Tibial nerve (tissue), 4 donors: ENCODE data around the gene MS4A18. TPM values are rescaled to one million over a fixed set of nuclear protein-coding genes. Genes with fewer than 3 reads are reported as not detected.

ENCODE experiments used
- DNase-seq, 2 donors: peaks; one replicate each; pipeline ENCODE4 v3.0.0-alpha.2; 2019; ENCODE audit warnings: low spot score in 2 of 2
- H3K27ac ChIP-seq, 4 donors: fragments of 200-600 bp; sonication (generic) in 3 of 4; one replicate each; pipeline ENCODE4 v1.5.1; 2017 to 2019; ENCODE audit warnings: mild to moderate bottlenecking in 1 of 4
- H3K27me3 ChIP-seq, 2 donors: fragments of 200-600 bp; sonication (generic) in 1 of 2; one replicate each; pipeline versions ENCODE4 v1.5.1 to v1.6.0; 2017 to 2019
- H3K36me3 ChIP-seq, 3 donors: fragments of 200-600 bp; sonication (generic); one replicate each; pipeline ENCODE4 v1.5.1; 2018 to 2019
- H3K4me1 ChIP-seq, 4 donors: fragments of 200-600 bp; sonication (generic) in 3 of 4; one replicate each; pipeline ENCODE4 v1.5.1; 2017 to 2019
- H3K4me3 ChIP-seq, 4 donors: fragments of 200-600 bp; sonication (generic) in 3 of 4; one replicate each; pipeline ENCODE4 v1.5.1; 2017 to 2019; ENCODE audit warnings: mild to moderate bottlenecking in 1 of 4, moderate library complexity in 1 of 4
- H3K9me3 ChIP-seq, 4 donors: fragments of 200-600 bp; sonication (generic) in 3 of 4; one replicate each; pipeline ENCODE4 v1.5.1; 2017 to 2019
- CTCF ChIP-seq, 5 experiments: fragments of 200-600 bp in 3 of 5; fragments of 450-650 bp in 2 of 5; sonication (generic) in 3 of 5; IDR thresholded peaks; one replicate each; pipeline ENCODE4 v1.5.1; 2016 to 2019; ENCODE audit warnings: antibody characterized with exemption in 5 of 5, mild to moderate bottlenecking in 3 of 5, moderate library complexity in 2 of 5
- EP300 ChIP-seq, 2 donors: sonication (generic); formaldehyde crosslinking; IDR thresholded peaks; one replicate each; pipeline ENCODE4 v1.6.1; 2017; ENCODE audit warnings: antibody characterized with exemption in 2 of 2, mild to moderate bottlenecking in 1 of 2
- POLR2A ChIP-seq, 2 donors: fragments of 450-650 bp; IDR thresholded peaks; one replicate each; pipeline ENCODE4 v1.6.1; 2017; ENCODE audit warnings: antibody characterized with exemption in 2 of 2, mild to moderate bottlenecking in 2 of 2, moderate library complexity in 2 of 2
- WGBS, 2 donors: methylation state at CpG; one replicate each; pipeline ENCODE4 v1.1.5; 2018; 5-methylcytosine and 5-hydroxymethylcytosine counted together
- total RNA-seq, 4 donors: library from RNA; depleted of rRNA; stranded (reverse); fragments of >200 nt; gene quantifications; one replicate each; pipeline ENCODE4 v1.1.0, GENCODE V29; 2016

MS4A18 gene
- total RNA-seq, 4 donors from 2014 or later: not detected

GRCh38 chr11:60734279-60734678, 9.8 kb downstream of the MS4A18 start:
- 80 to 87% methylated on average over 4 of the region's 4 CpGs for WGBS, 2 donors
- H3K4me3 ChIP-seq: no peak overlapping the region
- H3K27ac ChIP-seq: no peak overlapping the region
- H3K36me3 ChIP-seq: no peaks in the 10 kb centered on the region
- H3K4me1 ChIP-seq: no peaks in the 10 kb centered on the region
- H3K9me3 ChIP-seq: no peaks in the 10 kb centered on the region
- no peak for TF ChIP-seq CTCF (IDR thresholded peaks at IDR 0.05)
- no peak for TF ChIP-seq POLR2A (IDR thresholded peaks at IDR 0.05)
- H3K27me3 ChIP-seq: no peaks in the 10 kb centered on the region
- DNase-seq: no peak

- no peak for DNase-seq
- Histone ChIP-seq H3K27ac (no peak overlapping the region), H3K4me3 (no peak overlapping the region), H3K4me1 (no peaks in the 10 kb centered on the region), H3K27me3 (no peaks in the 10 kb centered on the region), H3K9me3 (peaks cover 0 to 21% (median 1%) of the 10 kb centered on the region in 4 donors), H3K36me3 (no peaks in the 10 kb centered on the region)
- no peak for TF ChIP-seq CTCF (IDR thresholded peaks at IDR 0.05)
- TF ChIP-seq EP300 (IDR thresholded peaks at IDR 0.05): no peak
- TF ChIP-seq POLR2A (IDR thresholded peaks at IDR 0.05): no peak
- 73 to 75% methylated on average over 7 of the region's 7 CpGs for WGBS, 2 donors
Observed at GRCh38 chr11:60739114-60739513, 14.6 kb downstream of the MS4A18 start.

GRCh38 chr11:60740573-60740972, 16.1 kb downstream of the MS4A18 start:
- H3K4me1 ChIP-seq: no peaks in the 10 kb centered on the region
- H3K27me3 ChIP-seq: no peaks in the 10 kb centered on the region
- H3K4me3 ChIP-seq: no peak overlapping the region
- peaks cover 0 to 25% (median 1%) of the 10 kb centered on the region in 4 donors for H3K9me3 ChIP-seq
- no peak for TF ChIP-seq POLR2A (IDR thresholded peaks at IDR 0.05)
- TF ChIP-seq CTCF (IDR thresholded peaks at IDR 0.05): no peak
- TF ChIP-seq EP300 (IDR thresholded peaks at IDR 0.05): no peak
- DNase-seq: no peak
- H3K36me3 ChIP-seq: no peaks in the 10 kb centered on the region
- no peak overlapping the region for H3K27ac ChIP-seq

- WGBS, 2 donors: 83 to 90% methylated on average over 3 of the region's 3 CpGs
- Histone ChIP-seq H3K4me3 (no peak overlapping the region), H3K27me3 (no peaks in the 10 kb centered on the region), H3K36me3 (no peaks in the 10 kb centered on the region), H3K4me1 (no peaks in the 10 kb centered on the region), H3K9me3 (peaks cover 0 to 25% (median 1%) of the 10 kb centered on the region in 4 donors), H3K27ac (no peak overlapping the region)
- TF ChIP-seq POLR2A (IDR thresholded peaks at IDR 0.05) (no peak), EP300 (IDR thresholded peaks at IDR 0.05) (no peak), CTCF (IDR thresholded peaks at IDR 0.05) (no peak)
- no peak for DNase-seq
Observed at GRCh38 chr11:60741421-60741820, 16.9 kb downstream of the MS4A18 start.

GRCh38 chr11:60743058-60743457, 18.5 kb downstream of the MS4A18 start:
- H3K9me3 ChIP-seq: peaks cover 0 to 25% (median 1%) of the 10 kb centered on the region in 4 donors
- no peaks in the 10 kb centered on the region for H3K36me3 ChIP-seq
- 92% methylated on average over 1 of the region's 1 CpG for WGBS, 2 donors
- H3K27ac ChIP-seq: no peak overlapping the region
- no peak for TF ChIP-seq EP300 (IDR thresholded peaks at IDR 0.05)
- TF ChIP-seq CTCF (IDR thresholded peaks at IDR 0.05): no peak
- TF ChIP-seq POLR2A (IDR thresholded peaks at IDR 0.05): no peak
- no peaks in the 10 kb centered on the region for H3K27me3 ChIP-seq
- H3K4me3 ChIP-seq: no peak overlapping the region
- no peaks in the 10 kb centered on the region for H3K4me1 ChIP-seq
- DNase-seq: no peak
